H7 (cell line): ENCODE results near the gene SYT15. TPM values are rescaled to one million over a fixed set of nuclear protein-coding genes. Genes with fewer than 3 reads are reported as not detected.
"Not testable (repeated sequence)": the region's sequence is repeated elsewhere in the genome, so short reads cannot be mapped to it uniquely, and the experiment has no call there.

Source experiments
- DNase-seq: peaks from one replicate; pipeline ENCODE4 v3.0.0; 2012
- H3K27me3 ChIP-seq: 2 replicates; pipeline ENCODE4 v1.6.0; 2011; ENCODE audit warnings: mild to moderate bottlenecking, low read length; ENCODE audit not compliant: control insufficient read depth, insufficient read depth
- H3K36me3 ChIP-seq: replicated peaks from 2 replicates; pipeline ENCODE4 v1.5.1; 2011; ENCODE audit warnings: low read length; ENCODE audit not compliant: control insufficient read depth, insufficient read depth
- H3K4me3 ChIP-seq: 2 replicates; pipeline ENCODE4 v1.5.1; 2011; ENCODE audit warnings: low read depth, mild to moderate bottlenecking, control low read depth, low read length, moderate library complexity; ENCODE audit not compliant: insufficient read depth
- total RNA-seq: library from RNA; depleted of rRNA; stranded (reverse); fragments of >200 nt; shearing (Covaris generic); gene quantifications from 2 replicates; pipeline ENCODE4 v1.2.3, GENCODE V29; 2014

SYT15 gene
- total RNA-seq, 1 experiment from 2014 or later: not detected

- H3K4me3 ChIP-seq: no peak overlapping the region
- peaks cover 4% of the 10 kb centered on the region for H3K36me3 ChIP-seq
- DNase-seq: no peak
- peaks cover 35% of the 10 kb centered on the region for H3K27me3 ChIP-seq
Observed at GRCh38 chr10:46558392-46559185, 20.3 kb upstream of the SYT15 start.

GRCh38 chr10:46559231-46559671, 19.7 kb upstream of the SYT15 start:
- no peaks in the 10 kb centered on the region; the same call in 1 of the 2 replicates for H3K36me3 ChIP-seq
- H3K27me3 ChIP-seq: peaks cover 35% of the 10 kb centered on the region
- H3K4me3 ChIP-seq: no peak overlapping the region
- no peak for DNase-seq

- Histone ChIP-seq H3K27me3 (peaks cover 35% of the 10 kb centered on the region), H3K36me3 (no peaks in the 10 kb centered on the region), H3K4me3 (no peak overlapping the region)
- DNase-seq: no peak
Observed at GRCh38 chr10:46560381-46560780, 18.5 kb upstream of the SYT15 start.

GRCh38 chr10:46560952-46561351, 18.0 kb upstream of the SYT15 start:
- no peaks in the 10 kb centered on the region for H3K36me3 ChIP-seq
- H3K27me3 ChIP-seq: peaks cover 30% of the 10 kb centered on the region
- H3K4me3 ChIP-seq: no peak overlapping the region
- DNase-seq: no peak

GRCh38 chr10:46565591-46566332, 13.2 kb upstream of the SYT15 start:
- H3K36me3 ChIP-seq, H3K27me3 ChIP-seq, H3K4me3 ChIP-seq, DNase-seq: not testable (repeated sequence)

DNA sequence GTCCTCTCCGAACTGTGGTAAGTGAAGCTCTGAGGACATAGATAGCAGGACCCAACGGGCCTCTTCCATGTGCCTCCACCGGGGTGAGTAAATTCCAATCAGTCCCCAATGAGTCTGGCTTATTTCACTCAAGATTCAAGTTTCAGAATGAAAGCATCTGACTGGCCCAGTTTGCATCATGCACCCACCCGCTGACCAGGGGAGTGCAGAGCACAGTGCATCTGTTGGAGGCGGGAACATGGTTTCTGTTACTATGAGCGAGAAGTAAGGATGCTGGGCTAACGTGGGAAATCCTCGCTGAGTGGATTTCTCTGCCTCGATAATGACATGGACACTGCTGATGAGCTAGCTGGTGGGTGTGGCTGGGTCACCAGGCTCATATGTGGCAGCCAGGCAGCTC, 11.8 kb upstream of the SYT15 start:
- not testable (repeated sequence) for H3K4me3 ChIP-seq, H3K27me3 ChIP-seq, DNase-seq, H3K36me3 ChIP-seq

- DNase-seq, H3K36me3 ChIP-seq, H3K27me3 ChIP-seq, H3K4me3 ChIP-seq: not testable (repeated sequence)
Observed at GRCh38 chr10:46570655-46571054, 8.3 kb upstream of the SYT15 start.

- not testable (repeated sequence) for H3K36me3 ChIP-seq, DNase-seq, H3K4me3 ChIP-seq, H3K27me3 ChIP-seq
Observed at GRCh38 chr10:46572765-46573164, 6.2 kb upstream of the SYT15 start.

DNA sequence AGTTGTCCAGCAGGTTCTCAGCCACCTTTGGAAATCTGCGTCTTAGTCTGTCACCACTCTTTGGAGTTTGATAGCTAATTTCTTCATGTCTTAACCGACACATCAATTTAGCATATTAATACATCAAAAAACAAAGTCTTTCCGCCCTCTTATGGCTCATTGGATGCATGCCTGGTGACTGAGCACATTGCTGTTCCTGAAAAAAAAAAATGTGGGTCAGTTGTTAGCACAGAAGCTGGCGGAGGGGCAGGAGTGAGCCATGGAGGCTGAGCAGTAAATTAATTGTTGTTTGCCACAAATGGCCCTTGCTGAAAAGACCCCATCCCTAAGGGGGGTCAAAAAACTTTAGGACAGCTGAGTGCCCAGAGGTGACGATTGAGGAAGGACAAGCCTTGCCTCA, 5.6 kb upstream of the SYT15 start:
- not testable (repeated sequence) for H3K4me3 ChIP-seq, H3K36me3 ChIP-seq, H3K27me3 ChIP-seq, DNase-seq

GRCh38 chr10:46573884-46574283, 5.0 kb upstream of the SYT15 start:
- H3K4me3 ChIP-seq, H3K27me3 ChIP-seq, H3K36me3 ChIP-seq, DNase-seq: not testable (repeated sequence)

- H3K4me3 ChIP-seq, DNase-seq, H3K36me3 ChIP-seq: not testable (repeated sequence)
- H3K27me3 ChIP-seq: peaks cover 10% of the 10 kb centered on the region
Observed at GRCh38 chr10:46577624-46578473, 1.1 kb upstream of the SYT15 start.

DNA sequence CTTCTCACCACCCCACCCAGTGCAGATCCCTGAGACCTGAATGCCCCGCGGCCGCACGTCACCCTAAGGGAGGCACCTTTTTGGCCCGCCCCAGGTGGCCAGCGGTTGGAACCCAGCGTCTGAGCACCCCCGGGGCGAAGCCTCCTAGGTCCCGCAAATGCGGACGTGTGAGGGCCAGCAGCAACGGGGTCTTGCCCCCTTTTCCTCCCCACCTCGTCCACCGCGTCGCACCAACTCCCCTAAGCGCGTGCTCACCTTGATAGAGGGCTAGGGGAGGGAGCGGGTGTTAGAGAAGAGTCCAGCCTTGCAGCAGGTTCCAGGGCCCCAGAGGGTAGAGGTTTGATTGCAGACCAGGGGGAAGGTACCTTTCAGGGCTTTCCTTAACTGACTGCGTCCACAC, 450 bp downstream of the SYT15 start:
- H3K4me3 ChIP-seq, DNase-seq, H3K36me3 ChIP-seq: not testable (repeated sequence)
- H3K27me3 ChIP-seq: peaks cover 10% of the 10 kb centered on the region

- peaks cover 10% of the 10 kb centered on the region for H3K27me3 ChIP-seq
- not testable (repeated sequence) for H3K4me3 ChIP-seq, DNase-seq, H3K36me3 ChIP-seq
Observed at GRCh38 chr10:46581997-46582396, 3.1 kb downstream of the SYT15 start.

DNA sequence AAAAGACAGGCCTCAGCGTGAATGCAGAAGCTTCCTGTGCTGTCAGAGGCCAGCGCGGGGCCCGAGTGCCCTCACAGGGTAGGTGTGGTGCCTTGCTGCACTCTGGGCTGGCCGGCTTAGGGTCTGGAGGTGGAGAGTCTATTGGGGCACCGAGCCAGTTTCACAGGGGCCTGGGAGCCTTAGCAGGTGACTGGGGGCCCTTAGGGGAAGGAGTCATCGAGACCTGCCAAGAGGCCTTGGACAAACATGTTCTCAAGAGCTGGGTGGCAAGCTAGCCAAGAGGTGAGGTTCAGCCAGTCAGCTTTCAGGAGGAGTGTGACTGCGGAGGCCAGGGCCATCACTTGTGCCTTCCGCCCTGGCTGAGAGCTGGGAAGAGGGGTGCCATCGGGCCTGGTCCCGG, 3.6 kb downstream of the SYT15 start:
- not testable (repeated sequence) for DNase-seq, H3K4me3 ChIP-seq, H3K27me3 ChIP-seq, H3K36me3 ChIP-seq
